PFSK-1 (cell line): ENCODE measurements around the gene THOC6.

ENCODE experiments used
- POLR2AphosphoS5 ChIP-seq: IDR thresholded peaks from 2 replicates; pipeline ENCODE4 v1.6.1; 2012; ENCODE audit warnings: low read depth, mild to moderate bottlenecking, control low read depth, low read length, moderate library complexity
- REST ChIP-seq, 2 experiments: IDR thresholded peaks; 2 replicates each; pipeline versions ENCODE4 v1.6.1 to v1.8.0; 2011 to 2012; ENCODE audit warnings: low read depth in 2 of 2, low read length in 2 of 2, control low read depth in 1 of 2, inconsistent platforms in 1 of 2, mild to moderate bottlenecking in 1 of 2, moderate library complexity in 1 of 2; ENCODE audit not compliant: insufficient read depth in 1 of 2
- TAF1 ChIP-seq: IDR thresholded peaks from 2 replicates; pipeline ENCODE4 v1.6.1; 2012; ENCODE audit warnings: low read length, control low read depth, borderline replicate concordance; ENCODE audit not compliant: insufficient read depth

DNA sequence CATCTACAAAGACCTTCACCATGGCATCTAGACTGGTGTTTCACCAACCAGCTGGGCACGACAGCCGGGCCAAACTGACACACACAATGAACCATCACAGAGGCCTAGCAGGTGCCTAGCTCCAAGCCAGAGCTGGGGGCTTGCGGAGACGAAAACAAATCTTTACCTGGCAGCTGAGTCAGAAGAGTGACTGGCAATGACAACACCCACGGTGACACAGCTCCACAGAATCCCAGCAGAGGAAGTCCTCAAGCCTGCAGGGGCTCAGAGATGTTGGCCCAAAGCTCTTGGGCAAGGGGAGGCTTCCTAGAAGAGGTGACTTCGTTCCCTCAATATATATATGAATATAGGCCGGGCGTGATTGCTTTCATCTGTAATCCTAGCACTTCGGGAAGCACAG is 27.7 kb downstream of the THOC6 start:
- TF ChIP-seq REST (IDR thresholded peaks at IDR 0.05; ENCODE audit: insufficient read depth in 1 of 2, low read depth in 2 of 2, low read length in 2 of 2) (no peak), TAF1 (no peak), POLR2AphosphoS5 (no peak)
